HEK293T (cell line): ENCODE results near the gene ATP13A2.

Experiments used
- ARNT ChIP-seq: fragments of 450-650 bp; IDR thresholded peaks from 2 replicates; pipeline ENCODE4 v1.6.1; 2017; ENCODE audit warnings: mild to moderate bottlenecking
- BHLHE40 ChIP-seq: fragments of 450-650 bp; IDR thresholded peaks from 2 replicates; pipeline ENCODE4 v1.6.1; 2016; ENCODE audit warnings: mild to moderate bottlenecking, moderate library complexity, borderline replicate concordance
- ELF4 ChIP-seq: fragments of 450-650 bp; IDR thresholded peaks from 2 replicates; pipeline ENCODE4 v1.6.1; 2017; ENCODE audit warnings: antibody characterized with exemption
- L3MBTL2 ChIP-seq: fragments of 450-650 bp; conservative IDR thresholded peaks from 2 replicates; pipeline ENCODE4 v1.6.1; 2016; ENCODE audit warnings: mild to moderate bottlenecking
- SP1 ChIP-seq: fragments of 450-650 bp; IDR thresholded peaks from 2 replicates; pipeline ENCODE4 v1.6.1; 2017
- TARDBP ChIP-seq: fragments of 450-650 bp; IDR thresholded peaks from 2 replicates; pipeline ENCODE4 v1.6.1; 2016

- TF ChIP-seq ELF4 (no peak), BHLHE40 (no peak), TARDBP (no peak), L3MBTL2 (no peak), ARNT (no peak), SP1 (no peak)
These were observed 21.0 kb upstream of the ATP13A2 start for GRCh38 chr1:17032741-17033140.
